K562 (cell line): ENCODE data around the gene KRTAP26-1. TPM values are rescaled to one million over a fixed set of nuclear protein-coding genes. Genes with fewer than 3 reads are reported as not detected.

Experiments
- ATAC-seq: fragments of 200-7000 bp; cut with Tn5 transposase; 3 replicates; pipeline ENCODE4 v1.9.1; 2020; ENCODE audit warnings: moderate library complexity
- BruUV-seq: library from RNA; stranded (reverse); fragments of 400-500 nt; replicated peaks from 2 replicates; lab custom pipeline; 2021; lab: Mats Ljungman, UMichigan
- CTCF ChIA-PET: fragments of 300-600 bp; formaldehyde crosslinking; extraction: SDS; loops from one replicate; lab custom pipeline; 2021; ENCODE audit warnings: low intra/inter-chr PET ratio; lab: Yijun Ruan, JAX
- POLR2A ChIA-PET: fragments of 300-600, 350-650 bp; sonication (Branson Sonifier 250); formaldehyde crosslinking; extraction: SDS; loops from one replicate; lab custom pipeline; 2021; ENCODE audit warnings: antibody characterized with exemption, inconsistent platforms; lab: Yijun Ruan, JAX
- DNase-seq, 4 experiments: peaks; one replicate each; pipeline versions ENCODE4 v3.0.0 to v3.0.0-alpha.2; 2011 to 2018; ENCODE audit warnings: low spot score in 3 of 4, mixed read lengths in 3 of 4; ENCODE audit errors: extremely low read depth in 1 of 4
- FAIRE-seq: peaks from 2 replicates; lab custom pipeline; 2011; peaks lifted over from hg19 to GRCh38; lab: Jason Lieb, UNC
- H2AFZ ChIP-seq: 2 replicates; pipeline ENCODE4 v1.6.0; 2011; ENCODE audit warnings: low read depth, low read length, control low read depth, inconsistent platforms
- H3K27ac ChIP-seq: fragments of 200-600 bp; 3 replicates; pipeline ENCODE4 v1.8.0; 2011; ENCODE audit warnings: low read depth, mild to moderate bottlenecking, control low read depth, inconsistent platforms, low read length, moderate library complexity, mixed read lengths; ENCODE audit errors: extremely low read depth
- H3K27me3 ChIP-seq, 2 experiments: fragments of 300-600 bp in 1 of 2; 2 replicates in 1 of 2; 3 replicates in 1 of 2; pipeline versions ENCODE4 v1.6.0 to v1.8.0; 2011; ENCODE audit warnings: inconsistent platforms in 2 of 2, low read length in 2 of 2, mild to moderate bottlenecking in 1 of 2, mixed read lengths in 1 of 2, moderate library complexity in 1 of 2; ENCODE audit not compliant: control insufficient read depth in 2 of 2, insufficient read depth in 2 of 2
- H3K36me3 ChIP-seq: fragments of 300-600 bp; 3 replicates; pipeline ENCODE4 v1.8.0; 2011; ENCODE audit warnings: mild to moderate bottlenecking, low read length, inconsistent platforms; ENCODE audit not compliant: control insufficient read depth, insufficient read depth
- H3K4me1 ChIP-seq, 2 experiments: fragments of 200-600 bp in 1 of 2; replicated peaks in 1 of 2; 2 replicates in 1 of 2; 3 replicates in 1 of 2; pipeline versions ENCODE4 v1.5.1 to v1.8.0; 2011; ENCODE audit warnings: inconsistent platforms in 2 of 2, low read length in 2 of 2, mild to moderate bottlenecking in 1 of 2, mixed read lengths in 1 of 2, moderate library complexity in 1 of 2; ENCODE audit not compliant: control insufficient read depth in 2 of 2, insufficient read depth in 2 of 2
- H3K4me2 ChIP-seq: 2 replicates; pipeline ENCODE4 v1.6.1; 2011; ENCODE audit warnings: low read length, control low read depth, inconsistent platforms, mixed read lengths; ENCODE audit not compliant: insufficient read depth
- H3K4me3 ChIP-seq: fragments of 200-600 bp; sonication (generic), shearing (Covaris generic); 2 replicates; pipeline ENCODE4 v1.5.1; 2016; ENCODE audit warnings: control low read depth, inconsistent platforms
- H3K79me2 ChIP-seq: fragments of 200-600 bp; 3 replicates; pipeline ENCODE4 v1.8.0; 2011; ENCODE audit warnings: low read length, inconsistent platforms; ENCODE audit not compliant: control insufficient read depth, insufficient read depth
- H3K9ac ChIP-seq, 2 experiments: 2 replicates each; pipeline versions ENCODE4 v1.6.0 to v1.6.1; 2011; ENCODE audit warnings: low read depth in 2 of 2, low read length in 2 of 2, control low read depth in 1 of 2, inconsistent platforms in 1 of 2, mild to moderate bottlenecking in 1 of 2, mixed read lengths in 1 of 2; ENCODE audit not compliant: insufficient read depth in 1 of 2
- H3K9me1 ChIP-seq: one replicate; pipeline ENCODE4 v1.6.0; 2011; ENCODE audit warnings: inconsistent platforms, mild to moderate bottlenecking, low read length, moderate library complexity; ENCODE audit not compliant: control insufficient read depth, insufficient read depth
- H3K9me3 ChIP-seq: replicated peaks from 2 replicates; pipeline ENCODE4 v1.5.1; 2011; ENCODE audit warnings: low read depth, low read length, inconsistent platforms; ENCODE audit not compliant: control insufficient read depth, insufficient read depth
- H4K20me1 ChIP-seq: replicated peaks from 2 replicates; pipeline ENCODE4 v1.6.1; 2011; ENCODE audit warnings: low read length, inconsistent platforms, mixed read lengths; ENCODE audit not compliant: control insufficient read depth, insufficient read depth
- ASH1L ChIP-seq: fragments of 450-650 bp; IDR thresholded peaks from 2 replicates; pipeline ENCODE4 v1.6.1; 2018; ENCODE audit warnings: borderline replicate concordance, mild to moderate bottlenecking, low read depth; ENCODE audit not compliant: partially characterized antibody
- BHLHE40 ChIP-seq: IDR thresholded peaks from 2 replicates; pipeline ENCODE4 v1.6.1; 2011; ENCODE audit warnings: low read length, improper control_type of control experiment
- CHD2 ChIP-seq: IDR thresholded peaks from 2 replicates; pipeline ENCODE4 v1.6.1; 2011; ENCODE audit warnings: low read depth, low read length
- DMBX1 ChIP-seq: fragments of 250-450 bp; sonication (Bioruptor Pico); IDR thresholded peaks from 2 replicates; pipeline ENCODE4 v1.8.0; 2022; ENCODE audit warnings: inconsistent platforms, mild to moderate bottlenecking, moderate library complexity, borderline replicate concordance
- ELF2 ChIP-seq: fragments of 250-450 bp; sonication (Bioruptor Pico); IDR thresholded peaks from 2 replicates; pipeline ENCODE4 v1.5.0; 2021; ENCODE audit warnings: mild to moderate bottlenecking
- GABPB1 ChIP-seq: sonication (generic); formaldehyde crosslinking; IDR thresholded peaks from 2 replicates; pipeline ENCODE4 v1.8.0; 2022; ENCODE audit warnings: mild to moderate bottlenecking, missing genetic modification reagents
- MAFG ChIP-seq: fragments of 450-650 bp; conservative IDR thresholded peaks from 2 replicates; pipeline ENCODE4 v1.6.1; 2016; ENCODE audit warnings: missing genetic modification characterization, missing compliant biosample characterization
- MED1 ChIP-seq: sonication (generic); formaldehyde crosslinking; IDR thresholded peaks from 2 replicates; pipeline ENCODE4 v1.8.1; 2023; ENCODE audit warnings: missing genetic modification reagents, borderline replicate concordance
- NCOA2 ChIP-seq, 2 experiments: fragments of 450-650 bp; IDR thresholded peaks; 2 replicates each; pipeline ENCODE4 v1.6.1; 2018; ENCODE audit warnings: mild to moderate bottlenecking in 2 of 2, moderate library complexity in 1 of 2; ENCODE audit not compliant: partially characterized antibody in 2 of 2
- RBM14 ChIP-seq: fragments of 200-400 bp; formaldehyde crosslinking; IDR thresholded peaks from 2 replicates; pipeline ENCODE4 v1.6.1; 2018; ENCODE audit warnings: low read depth, mild to moderate bottlenecking, low read length, moderate library complexity, borderline replicate concordance; ENCODE audit not compliant: insufficient read depth
- SRSF1 ChIP-seq: fragments of 200-400 bp; formaldehyde crosslinking; IDR thresholded peaks from 2 replicates; pipeline ENCODE4 v1.6.1; 2017; ENCODE audit warnings: mild to moderate bottlenecking, low read depth, low read length, moderate library complexity
- ZKSCAN1 ChIP-seq: fragments of 150-350 bp; IDR thresholded peaks from 2 replicates; pipeline ENCODE4 v1.6.1; 2016; ENCODE audit warnings: low read depth, low read length
- ZNF140 ChIP-seq: fragments of 250-450 bp; sonication (Bioruptor Pico); IDR thresholded peaks from 2 replicates; pipeline ENCODE4 v1.8.0; 2021; ENCODE audit warnings: moderate library complexity, mild to moderate bottlenecking, inconsistent platforms
- ZNF551 ChIP-seq: fragments of 250-450 bp; sonication (Bioruptor Pico); IDR thresholded peaks from 2 replicates; pipeline ENCODE4 v1.5.0; 2021; ENCODE audit warnings: mild to moderate bottlenecking, moderate library complexity
- ZNF717 ChIP-seq: fragments of 250-450 bp; sonication (Bioruptor Pico); IDR thresholded peaks from 2 replicates; pipeline ENCODE4 v1.5.0; 2021
- ZNF785 ChIP-seq: fragments of 250-450 bp; sonication (Bioruptor Pico); IDR thresholded peaks from 2 replicates; pipeline ENCODE4 v1.4.0; 2020; ENCODE audit warnings: mild to moderate bottlenecking
- WGBS: fragments of 100-300 bp; shearing (Covaris generic); methylation state at CpG from one replicate; pipeline ENCODE4 v1.1.6; 2016; ENCODE audit warnings: low coverage, mixed read lengths; ENCODE audit not compliant: insufficient coverage; ENCODE audit errors: missing lambda C conversion rate; 5-methylcytosine and 5-hydroxymethylcytosine counted together
- in situ Hi-C: fragments of 300-500 bp; cut with MboI; formaldehyde crosslinking; loops from 4 replicates; pipeline ENCODE4 v1.15.0; 2018; ENCODE audit warnings: inconsistent platforms, mixed read lengths
- intact Hi-C: fragments of 100-400 bp; cut with micrococcal nuclease; formaldehyde crosslinking; loops from 2 replicates; pipeline ENCODE4 v1.14.2; 2022
- polyA plus RNA-seq, 8 experiments: library from polyadenylated mRNA; depleted of rRNA in 4 of 8; stranded (reverse) in 5 of 8; unstranded in 3 of 8; fragments of >200 nt; fragmentation: Nextera tagmentation in 2 of 8; fragmentation: Illumina TruSeq in 1 of 8; extraction: Ambion mirVana in 2 of 8; extraction: Trizol in 1 of 8; gene quantifications; 2 replicates each; pipeline versions ENCODE4 v1.2.1 to v1.2.3, GENCODE V29; 2011 to 2014; ENCODE audit warnings: inconsistent platforms in 1 of 8, missing spikeins in 1 of 8
- total RNA-seq, 7 experiments: library from RNA; depleted of rRNA in 6 of 7; stranded (reverse); fragments of >200 nt in 6 of 7; fragmentation: Illumina TruSeq in 2 of 7; extraction: Trizol in 2 of 7; gene quantifications; 2 replicates each; pipeline versions ENCODE4 v1.2.1 to v1.2.3, GENCODE V29; 2011 to 2021; ENCODE audit warnings: low replicate concordance in 1 of 7

Gene KRTAP26-1
- total and polyA plus RNA-seq, 9 of the 15 experiments (the other 6 are each of a cell fraction or from before 2014, with no cell fraction given): not detected

GRCh38 chr21:30329203-30329875 lies 9.2 kb upstream of the KRTAP26-1 start:
- WGBS: 0% methylated on average over 4 of the region's 4 CpGs
- Histone ChIP-seq H3K79me2 (no peaks in the 10 kb centered on the region), H3K4me3 (no peak overlapping the region), H3K9me3 (no peaks in the 10 kb centered on the region), H3K9ac (no peak overlapping the region), H3K27me3 (no peaks in the 10 kb centered on the region), H3K9me1 (no peaks in the 10 kb centered on the region), H3K27ac (no peak overlapping the region), H3K36me3 (no peaks in the 10 kb centered on the region), H3K4me2 (no peak overlapping the region), H4K20me1 (no peaks in the 10 kb centered on the region), H2AFZ (no peak overlapping the region), H3K4me1 (no peaks in the 10 kb centered on the region)
- ATAC-seq: no peak
- ChIA-PET CTCF (no interaction called here), POLR2A (no interaction called here)
- TF ChIP-seq ELF2 (CRISPR knock-in tag): no peak
- TF ChIP-seq CHD2: no peak
- no peak for TF ChIP-seq ZKSCAN1
- TF ChIP-seq GABPB1 (CRISPR knock-in tag): no peak
- TF ChIP-seq MED1: no peak
- TF ChIP-seq SRSF1: no peak
- TF ChIP-seq ASH1L: no peak
- no peak for TF ChIP-seq DMBX1 (CRISPR knock-in tag)
- TF ChIP-seq ZNF551 (CRISPR knock-in tag): no peak
- no peak for TF ChIP-seq ZNF785 (CRISPR knock-in tag)
- no peak for TF ChIP-seq BHLHE40
- TF ChIP-seq NCOA2 (IDR thresholded peaks at IDR 0.05; ENCODE audit: partially characterized antibody in 2 of 2): no peak
- TF ChIP-seq RBM14: no peak
- TF ChIP-seq ZNF140 (CRISPR knock-in tag): no peak
- no peak for TF ChIP-seq ZNF717 (CRISPR knock-in tag)
- TF ChIP-seq MAFG (tag): no peak
- FAIRE-seq: no peak
- in situ Hi-C loops: no loop called here
- no TSS peak for BruUV-seq
- intact Hi-C loops: no loop called here
- DNase-seq: no peak
